ENCODE measurements around the gene SF3A1. TPM values are rescaled to one million over a fixed set of nuclear protein-coding genes. Genes with fewer than 3 reads are reported as not detected.

SF3A1 gene
- total and polyA plus RNA-seq, 2 of the 8 experiments (the other 6 are each of a cell fraction or from before 2014, with no cell fraction given), result 27.8 to 285 TPM

DNA sequence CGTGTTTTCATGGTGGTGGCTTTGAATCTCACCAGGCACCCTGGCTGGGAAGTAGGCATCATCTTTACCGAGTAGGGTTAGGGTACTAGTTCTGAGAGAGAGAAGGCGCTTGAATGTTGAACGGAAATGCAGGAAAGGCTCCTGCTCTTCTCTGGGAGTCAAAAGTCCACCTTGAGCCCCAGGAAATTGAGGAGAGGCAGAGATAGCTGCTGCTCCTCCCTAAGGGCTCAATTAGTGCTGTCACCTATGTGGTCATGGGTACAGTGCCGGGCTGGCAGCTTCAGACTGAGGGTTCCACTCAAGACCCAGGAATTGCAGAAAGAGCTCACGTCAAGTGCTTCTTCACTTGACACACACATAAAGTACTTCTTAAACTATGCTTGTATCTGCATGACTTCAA lies 1.8 kb upstream of the SF3A1 start (continued):
- TF ChIP-seq, protein P1, sequence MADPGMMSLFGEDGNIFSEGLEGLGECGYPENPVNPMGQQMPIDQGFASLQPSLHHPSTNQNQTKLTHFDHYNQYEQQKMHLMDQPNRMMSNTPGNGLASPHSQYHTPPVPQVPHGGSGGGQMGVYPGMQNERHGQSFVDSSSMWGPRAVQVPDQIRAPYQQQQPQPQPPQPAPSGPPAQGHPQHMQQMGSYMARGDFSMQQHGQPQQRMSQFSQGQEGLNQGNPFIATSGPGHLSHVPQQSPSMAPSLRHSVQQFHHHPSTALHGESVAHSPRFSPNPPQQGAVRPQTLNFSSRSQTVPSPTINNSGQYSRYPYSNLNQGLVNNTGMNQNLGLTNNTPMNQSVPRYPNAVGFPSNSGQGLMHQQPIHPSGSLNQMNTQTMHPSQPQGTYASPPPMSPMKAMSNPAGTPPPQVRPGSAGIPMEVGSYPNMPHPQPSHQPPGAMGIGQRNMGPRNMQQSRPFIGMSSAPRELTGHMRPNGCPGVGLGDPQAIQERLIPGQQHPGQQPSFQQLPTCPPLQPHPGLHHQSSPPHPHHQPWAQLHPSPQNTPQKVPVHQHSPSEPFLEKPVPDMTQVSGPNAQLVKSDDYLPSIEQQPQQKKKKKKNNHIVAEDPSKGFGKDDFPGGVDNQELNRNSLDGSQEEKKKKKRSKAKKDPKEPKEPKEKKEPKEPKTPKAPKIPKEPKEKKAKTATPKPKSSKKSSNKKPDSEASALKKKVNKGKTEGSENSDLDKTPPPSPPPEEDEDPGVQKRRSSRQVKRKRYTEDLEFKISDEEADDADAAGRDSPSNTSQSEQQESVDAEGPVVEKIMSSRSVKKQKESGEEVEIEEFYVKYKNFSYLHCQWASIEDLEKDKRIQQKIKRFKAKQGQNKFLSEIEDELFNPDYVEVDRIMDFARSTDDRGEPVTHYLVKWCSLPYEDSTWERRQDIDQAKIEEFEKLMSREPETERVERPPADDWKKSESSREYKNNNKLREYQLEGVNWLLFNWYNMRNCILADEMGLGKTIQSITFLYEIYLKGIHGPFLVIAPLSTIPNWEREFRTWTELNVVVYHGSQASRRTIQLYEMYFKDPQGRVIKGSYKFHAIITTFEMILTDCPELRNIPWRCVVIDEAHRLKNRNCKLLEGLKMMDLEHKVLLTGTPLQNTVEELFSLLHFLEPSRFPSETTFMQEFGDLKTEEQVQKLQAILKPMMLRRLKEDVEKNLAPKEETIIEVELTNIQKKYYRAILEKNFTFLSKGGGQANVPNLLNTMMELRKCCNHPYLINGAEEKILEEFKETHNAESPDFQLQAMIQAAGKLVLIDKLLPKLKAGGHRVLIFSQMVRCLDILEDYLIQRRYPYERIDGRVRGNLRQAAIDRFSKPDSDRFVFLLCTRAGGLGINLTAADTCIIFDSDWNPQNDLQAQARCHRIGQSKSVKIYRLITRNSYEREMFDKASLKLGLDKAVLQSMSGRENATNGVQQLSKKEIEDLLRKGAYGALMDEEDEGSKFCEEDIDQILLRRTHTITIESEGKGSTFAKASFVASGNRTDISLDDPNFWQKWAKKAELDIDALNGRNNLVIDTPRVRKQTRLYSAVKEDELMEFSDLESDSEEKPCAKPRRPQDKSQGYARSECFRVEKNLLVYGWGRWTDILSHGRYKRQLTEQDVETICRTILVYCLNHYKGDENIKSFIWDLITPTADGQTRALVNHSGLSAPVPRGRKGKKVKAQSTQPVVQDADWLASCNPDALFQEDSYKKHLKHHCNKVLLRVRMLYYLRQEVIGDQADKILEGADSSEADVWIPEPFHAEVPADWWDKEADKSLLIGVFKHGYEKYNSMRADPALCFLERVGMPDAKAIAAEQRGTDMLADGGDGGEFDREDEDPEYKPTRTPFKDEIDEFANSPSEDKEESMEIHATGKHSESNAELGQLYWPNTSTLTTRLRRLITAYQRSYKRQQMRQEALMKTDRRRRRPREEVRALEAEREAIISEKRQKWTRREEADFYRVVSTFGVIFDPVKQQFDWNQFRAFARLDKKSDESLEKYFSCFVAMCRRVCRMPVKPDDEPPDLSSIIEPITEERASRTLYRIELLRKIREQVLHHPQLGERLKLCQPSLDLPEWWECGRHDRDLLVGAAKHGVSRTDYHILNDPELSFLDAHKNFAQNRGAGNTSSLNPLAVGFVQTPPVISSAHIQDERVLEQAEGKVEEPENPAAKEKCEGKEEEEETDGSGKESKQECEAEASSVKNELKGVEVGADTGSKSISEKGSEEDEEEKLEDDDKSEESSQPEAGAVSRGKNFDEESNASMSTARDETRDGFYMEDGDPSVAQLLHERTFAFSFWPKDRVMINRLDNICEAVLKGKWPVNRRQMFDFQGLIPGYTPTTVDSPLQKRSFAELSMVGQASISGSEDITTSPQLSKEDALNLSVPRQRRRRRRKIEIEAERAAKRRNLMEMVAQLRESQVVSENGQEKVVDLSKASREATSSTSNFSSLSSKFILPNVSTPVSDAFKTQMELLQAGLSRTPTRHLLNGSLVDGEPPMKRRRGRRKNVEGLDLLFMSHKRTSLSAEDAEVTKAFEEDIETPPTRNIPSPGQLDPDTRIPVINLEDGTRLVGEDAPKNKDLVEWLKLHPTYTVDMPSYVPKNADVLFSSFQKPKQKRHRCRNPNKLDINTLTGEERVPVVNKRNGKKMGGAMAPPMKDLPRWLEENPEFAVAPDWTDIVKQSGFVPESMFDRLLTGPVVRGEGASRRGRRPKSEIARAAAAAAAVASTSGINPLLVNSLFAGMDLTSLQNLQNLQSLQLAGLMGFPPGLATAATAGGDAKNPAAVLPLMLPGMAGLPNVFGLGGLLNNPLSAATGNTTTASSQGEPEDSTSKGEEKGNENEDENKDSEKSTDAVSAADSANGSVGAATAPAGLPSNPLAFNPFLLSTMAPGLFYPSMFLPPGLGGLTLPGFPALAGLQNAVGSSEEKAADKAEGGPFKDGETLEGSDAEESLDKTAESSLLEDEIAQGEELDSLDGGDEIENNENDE (IDR thresholded peaks at IDR 0.05; ENCODE audit: insufficient replicate concordance, low read length), result no peak
- TF ChIP-seq JUND (IDR thresholded peaks at IDR 0.05; ENCODE audit: low read length), result no peak
- no peak for TF ChIP-seq HDAC2 (IDR thresholded peaks at IDR 0.05; ENCODE audit: borderline replicate concordance in 1 of 2, low read depth in 2 of 2, low read length in 2 of 2)
- TF ChIP-seq TAF7 (optimal IDR thresholded peaks at IDR 0.05; ENCODE audit: borderline replicate concordance, low read depth, low read length), result no peak
- no peak for TF ChIP-seq PHF8 (conservative IDR thresholded peaks at IDR 0.05; ENCODE audit: low read depth, low read length)
- no peak for TF ChIP-seq GABPA (IDR thresholded peaks at IDR 0.05; ENCODE audit: borderline replicate concordance, insufficient read depth, low read length)
- no peak for TF ChIP-seq ZNF274 (IDR thresholded peaks at IDR 0.05; ENCODE audit: borderline replicate concordance, extremely low read depth, low read length)
- TF ChIP-seq KDM4A (IDR thresholded peaks at IDR 0.05; ENCODE audit: low read depth, low read length, severe bottlenecking), result no peak
